K562 (cell line): ENCODE data around the gene ADAM33. TPM values are rescaled to one million over a fixed set of nuclear protein-coding genes. Genes with fewer than 3 reads are reported as not detected.

Source experiments
- CHAMP1 ChIP-seq: fragments of 450-650 bp; IDR thresholded peaks from 2 replicates; pipeline ENCODE4 v1.6.1; 2016; ENCODE audit warnings: mild to moderate bottlenecking
- CREB5 ChIP-seq: fragments of 250-450 bp; sonication (Bioruptor Pico); IDR thresholded peaks from 2 replicates; pipeline ENCODE4 v1.5.0; 2020; ENCODE audit warnings: mild to moderate bottlenecking
- E2F3 ChIP-seq: fragments of 250-450 bp; sonication (Bioruptor Pico); IDR thresholded peaks from 2 replicates; pipeline ENCODE4 v1.4.0; 2020; ENCODE audit warnings: mild to moderate bottlenecking
- ESRRB ChIP-seq: fragments of 250-450 bp; sonication (Bioruptor Pico); IDR thresholded peaks from 2 replicates; pipeline ENCODE4 v1.5.0; 2020; ENCODE audit warnings: mild to moderate bottlenecking, moderate library complexity, borderline replicate concordance
- TEAD1 ChIP-seq, 2 experiments: fragments of 450-650 bp in 1 of 2; sonication (generic) in 1 of 2; formaldehyde crosslinking; IDR thresholded peaks; 2 replicates each; pipeline versions ENCODE4 v1.4.0 to v1.8.0; 2020 to 2022; ENCODE audit warnings: mild to moderate bottlenecking in 2 of 2, missing genetic modification reagents in 1 of 2
- ZNF24 ChIP-seq: fragments of 450-650 bp; IDR thresholded peaks from 2 replicates; pipeline ENCODE4 v1.6.1; 2016
- polyA plus RNA-seq, 8 experiments: library from polyadenylated mRNA; depleted of rRNA in 4 of 8; stranded (reverse) in 5 of 8; unstranded in 3 of 8; fragments of >200 nt; fragmentation: Nextera tagmentation in 2 of 8; fragmentation: Illumina TruSeq in 1 of 8; extraction: Ambion mirVana in 2 of 8; extraction: Trizol in 1 of 8; gene quantifications; 2 replicates each; pipeline versions ENCODE4 v1.2.1 to v1.2.3, GENCODE V29; 2011 to 2014; ENCODE audit warnings: inconsistent platforms in 1 of 8, missing spikeins in 1 of 8
- total RNA-seq, 7 experiments: library from RNA; depleted of rRNA in 6 of 7; stranded (reverse); fragments of >200 nt in 6 of 7; fragmentation: Illumina TruSeq in 2 of 7; extraction: Trizol in 2 of 7; gene quantifications; 2 replicates each; pipeline versions ENCODE4 v1.2.1 to v1.2.3, GENCODE V29; 2011 to 2021; ENCODE audit warnings: low replicate concordance in 1 of 7

Gene ADAM33
- total and polyA plus RNA-seq, 9 of the 15 experiments (the other 6 are each of a cell fraction or from before 2014, with no cell fraction given) = not detected

GRCh38 chr20:3654326-3655130, 27.3 kb downstream of the ADAM33 start (continued):
- TF ChIP-seq CHAMP1 = no peak
- no peak for TF ChIP-seq ESRRB (CRISPR knock-in tag)
- no peak for TF ChIP-seq ZNF24
- no peak for TF ChIP-seq E2F3 (CRISPR knock-in tag)
- no peak for TF ChIP-seq CREB5 (CRISPR knock-in tag)
- TF ChIP-seq TEAD1 (CRISPR knock-in tag; IDR thresholded peaks at IDR 0.05) = no peak
- TF ChIP-seq, all 486 proteins: peak for 0
